ENCODE data around the gene CDC42SE2.
A peak's percentile ranks its signal among the peaks of the same experiment; 100 is the strongest.

CDC42SE2 gene

GRCh38 chr5:131263648-131264450, at the start of gene CDC42SE2:
CDC42SE2 (plus strand) TSS chr5:131264053; CDS start chr5:131359494, 95,441 bp downstream.
- peak; percentile 93 for DNase-seq (ENCODE audit: low spot score)

- no peak for DNase-seq (ENCODE audit: low spot score)
Measured at GRCh38 chr5:131214609-131215227, 49.1 kb upstream of the CDC42SE2 start.

GRCh38 chr5:131217791-131218190, 46.1 kb upstream of the CDC42SE2 start:
- no peak for DNase-seq (ENCODE audit: low spot score)

- no peak for DNase-seq (ENCODE audit: low spot score)
Measured at GRCh38 chr5:131218392-131218791, 45.5 kb upstream of the CDC42SE2 start.

GRCh38 chr5:131220566-131220965, 43.3 kb upstream of the CDC42SE2 start:
- DNase-seq (ENCODE audit: low spot score) = no peak

GRCh38 chr5:131221008-131221703, 42.7 kb upstream of the CDC42SE2 start:
- DNase-seq (ENCODE audit: low spot score) = no peak

- no peak for DNase-seq (ENCODE audit: low spot score)
Measured at GRCh38 chr5:131221888-131222287, 42.0 kb upstream of the CDC42SE2 start.

- no peak for DNase-seq (ENCODE audit: low spot score)
Measured at GRCh38 chr5:131222731-131223130, 41.1 kb upstream of the CDC42SE2 start.

GRCh38 chr5:131223751-131224386, 40.0 kb upstream of the CDC42SE2 start:
- DNase-seq (ENCODE audit: low spot score) = no peak

- DNase-seq (ENCODE audit: low spot score) = no peak
Measured at GRCh38 chr5:131224387-131225201, 39.3 kb upstream of the CDC42SE2 start.

GRCh38 chr5:131225282-131225974, 38.4 kb upstream of the CDC42SE2 start:
- DNase-seq (ENCODE audit: low spot score) = no peak

- no peak for DNase-seq (ENCODE audit: low spot score)
Measured at GRCh38 chr5:131226899-131227298, 37.0 kb upstream of the CDC42SE2 start.

GRCh38 chr5:131228646-131229045, 35.2 kb upstream of the CDC42SE2 start:
- DNase-seq (ENCODE audit: low spot score) = no peak

- DNase-seq (ENCODE audit: low spot score) = no peak
Measured at GRCh38 chr5:131229623-131230022, 34.2 kb upstream of the CDC42SE2 start.

GRCh38 chr5:131230406-131230805, 33.4 kb upstream of the CDC42SE2 start:
- no peak for DNase-seq (ENCODE audit: low spot score)

GRCh38 chr5:131239686-131240085, 24.2 kb upstream of the CDC42SE2 start:
- DNase-seq (ENCODE audit: low spot score) = no peak

- DNase-seq (ENCODE audit: low spot score) = peak; percentile 48
Measured at GRCh38 chr5:131242728-131243255, 21.1 kb upstream of the CDC42SE2 start.

- DNase-seq (ENCODE audit: low spot score) = no peak
Measured at GRCh38 chr5:131245312-131245711, 18.5 kb upstream of the CDC42SE2 start.

GRCh38 chr5:131245948-131246347, 17.9 kb upstream of the CDC42SE2 start:
- no peak for DNase-seq (ENCODE audit: low spot score)

GRCh38 chr5:131246504-131246903, 17.3 kb upstream of the CDC42SE2 start:
- DNase-seq (ENCODE audit: low spot score) = no peak

Measured in LoVo (cell line).